IMR-90 (cell line): ENCODE data around the gene RABEP1. TPM values are rescaled to one million over a fixed set of nuclear protein-coding genes. Genes with fewer than 3 reads are reported as not detected.

Experiments
- ATAC-seq: fragments of 200-7000 bp; cut with Tn5 transposase; 2 replicates; pipeline ENCODE4 v1.9.1; 2020; ENCODE audit warnings: low read depth, mild to moderate bottlenecking, moderate library complexity
- BruUV-seq: library from RNA; stranded (reverse); fragments of 400-500 nt; replicated peaks from 2 replicates; lab custom pipeline; 2021; lab: Mats Ljungman, UMichigan
- CTCF ChIA-PET: fragments of 300-600 bp; formaldehyde crosslinking; extraction: SDS; loops from one replicate; lab custom pipeline; 2021; ENCODE audit warnings: antibody characterized with exemption; lab: Yijun Ruan, JAX
- POLR2A ChIA-PET: fragments of 300-600 bp; sonication (Branson Sonifier 250); formaldehyde crosslinking; loops from one replicate; lab custom pipeline; 2022; ENCODE audit warnings: antibody characterized with exemption; ENCODE audit not compliant: unreplicated experiment; lab: Charles Lee
- DNase-seq: peaks from one replicate; pipeline ENCODE4 v3.0.0; 2013
- H2AFZ ChIP-seq: replicated peaks from 2 replicates; pipeline ENCODE3; 2013; ENCODE audit warnings: low read length, mild to moderate bottlenecking; ENCODE audit not compliant: poor library complexity
- H2AK5ac ChIP-seq: 2 replicates; pipeline ENCODE4 v1.6.1; 2013; ENCODE audit warnings: low read depth, low read length, inconsistent platforms
- H2AK9ac ChIP-seq: replicated peaks from 2 replicates; pipeline ENCODE3; 2013; ENCODE audit warnings: mild to moderate bottlenecking, low read depth, low read length, moderate library complexity; ENCODE audit not compliant: poor library complexity
- H2BK120ac ChIP-seq: 2 replicates; pipeline ENCODE4 v1.6.1; 2013; ENCODE audit warnings: low read depth, low read length, inconsistent platforms
- H2BK15ac ChIP-seq: 3 replicates; pipeline ENCODE4 v1.6.1; 2013; ENCODE audit warnings: low read depth, low read length, inconsistent platforms
- H2BK20ac ChIP-seq: 2 replicates; pipeline ENCODE4 v1.6.1; 2013; ENCODE audit warnings: low read depth, mild to moderate bottlenecking, inconsistent platforms, low read length, moderate library complexity
- H2BK5ac ChIP-seq: 2 replicates; pipeline ENCODE4 v1.6.1; 2013; ENCODE audit warnings: mild to moderate bottlenecking, low read depth, low read length, inconsistent platforms; ENCODE audit not compliant: poor library complexity, severe bottlenecking
- H3K14ac ChIP-seq: replicated peaks from 2 replicates; pipeline ENCODE4 v1.6.1; 2013; ENCODE audit warnings: low read depth, low read length, inconsistent platforms
- H3K18ac ChIP-seq: 2 replicates; pipeline ENCODE4 v1.6.1; 2013; ENCODE audit warnings: low read depth, low read length, control low read depth
- H3K23ac ChIP-seq: 2 replicates; pipeline ENCODE4 v1.6.1; 2013; ENCODE audit warnings: low read depth, low read length, inconsistent platforms
- H3K27ac ChIP-seq: 2 replicates; pipeline ENCODE4 v1.5.1; 2013; ENCODE audit warnings: mild to moderate bottlenecking, control low read depth, low read length; ENCODE audit not compliant: insufficient read depth
- H3K27me3 ChIP-seq: 2 replicates; pipeline ENCODE4 v1.6.1; 2013; ENCODE audit warnings: low read length; ENCODE audit not compliant: control insufficient read depth, insufficient read depth
- H3K36me3 ChIP-seq: 2 replicates; pipeline ENCODE4 v1.6.1; 2013; ENCODE audit warnings: low read length, mixed read lengths; ENCODE audit not compliant: control insufficient read depth, insufficient read depth
- H3K4ac ChIP-seq: 2 replicates; pipeline ENCODE4 v1.6.1; 2013; ENCODE audit warnings: low read depth, low read length, inconsistent platforms
- H3K4me1 ChIP-seq: 2 replicates; pipeline ENCODE4 v1.6.1; 2013; ENCODE audit warnings: low read length, mixed read lengths; ENCODE audit not compliant: control insufficient read depth, insufficient read depth
- H3K4me2 ChIP-seq: 2 replicates; pipeline ENCODE4 v1.6.1; 2013; ENCODE audit warnings: low read depth, mild to moderate bottlenecking, control low read depth, low read length, moderate library complexity
- H3K4me3 ChIP-seq: 2 replicates; pipeline ENCODE4 v1.5.1; 2013; ENCODE audit warnings: low read depth, mild to moderate bottlenecking, control low read depth, low read length, moderate library complexity; ENCODE audit not compliant: insufficient read depth
- H3K56ac ChIP-seq: 2 replicates; pipeline ENCODE4 v1.6.1; 2013; ENCODE audit warnings: low read length, inconsistent platforms; ENCODE audit not compliant: insufficient read depth; ENCODE audit errors: extremely low read depth
- H3K79me1 ChIP-seq, 2 experiments: 2 replicates each; pipeline ENCODE4 v1.6.1; 2013; ENCODE audit warnings: low read length in 2 of 2, inconsistent platforms in 1 of 2, low read depth in 1 of 2
- H3K9ac ChIP-seq: 2 replicates; pipeline ENCODE4 v1.6.1; 2013; ENCODE audit warnings: low read depth, low read length, control low read depth
- H3K9me1 ChIP-seq: 2 replicates; pipeline ENCODE4 v1.6.1; 2013; ENCODE audit warnings: low read length, inconsistent platforms; ENCODE audit not compliant: insufficient read depth
- H3K9me3 ChIP-seq: 2 replicates; pipeline ENCODE4 v1.6.1; 2013; ENCODE audit warnings: low read length; ENCODE audit not compliant: control insufficient read depth, insufficient read depth
- H4K20me1 ChIP-seq: 2 replicates; pipeline ENCODE4 v1.6.1; 2013; ENCODE audit warnings: low read length, inconsistent platforms; ENCODE audit not compliant: insufficient read depth
- H4K5ac ChIP-seq: 2 replicates; pipeline ENCODE4 v1.6.1; 2013; ENCODE audit warnings: mild to moderate bottlenecking, low read depth, low read length, control low read depth
- H4K8ac ChIP-seq, 2 experiments: 2 replicates each; pipeline ENCODE4 v1.6.1; 2013; ENCODE audit warnings: low read depth in 2 of 2, low read length in 2 of 2, control low read depth in 1 of 2, inconsistent platforms in 1 of 2
- H4K91ac ChIP-seq: 2 replicates; pipeline ENCODE4 v1.6.1; 2013; ENCODE audit warnings: low read depth, low read length, inconsistent platforms; ENCODE audit not compliant: insufficient read depth
- BHLHE40 ChIP-seq: fragments of 150-350 bp; IDR thresholded peaks from 2 replicates; pipeline ENCODE4 v1.6.1; 2016; ENCODE audit warnings: mild to moderate bottlenecking, low read depth, low read length
- CEBPB ChIP-seq: IDR thresholded peaks from 2 replicates; pipeline ENCODE4 v1.6.1; 2012; ENCODE audit warnings: low read depth, low read length, improper control_type of control experiment
- MXI1 ChIP-seq: IDR thresholded peaks from 2 replicates; pipeline ENCODE4 v1.6.1; 2012; ENCODE audit warnings: low read depth, mild to moderate bottlenecking, low read length, moderate library complexity, borderline replicate concordance
- POLR2A ChIP-seq: IDR thresholded peaks from 2 replicates; pipeline ENCODE4 v1.6.1; 2012; ENCODE audit warnings: mild to moderate bottlenecking, low read depth, low read length
- WGBS, 2 experiments: methylation state at CpG; one replicate each; pipeline versions ENCODE4 v1.1.5 to v1.1.7; 2013; ENCODE audit warnings: missing lambda C conversion rate in 2 of 2; ENCODE audit not compliant: insufficient read length in 1 of 2; ENCODE audit errors: extremely low coverage in 2 of 2; 5-methylcytosine and 5-hydroxymethylcytosine counted together
- dilution Hi-C: fragments of 300-500 bp; cut with HindIII; formaldehyde crosslinking; loops from one replicate; pipeline ENCODE4 v1.14.3; 2018; ENCODE audit warnings: low sequenced_read_pairs; ENCODE audit not compliant: unreplicated experiment
- in situ Hi-C: fragments of 300-500 bp; cut with MboI; formaldehyde crosslinking; loops from 3 replicates; pipeline ENCODE4 v1.14.3; 2019; ENCODE audit warnings: low sequenced_read_pairs, inconsistent platforms, mixed read lengths
- intact Hi-C: fragments of 100-400 bp; cut with micrococcal nuclease; formaldehyde crosslinking; loops from 2 replicates; pipeline ENCODE4 v1.10.0; 2022
- polyA plus RNA-seq, 3 experiments: library from polyadenylated mRNA; depleted of rRNA; stranded (reverse); fragments of >200 nt; gene quantifications; 2 replicates each; pipeline ENCODE4 v1.2.3, GENCODE V29; 2012; ENCODE audit warnings: low replicate concordance in 1 of 3
- total RNA-seq: library from RNA; depleted of rRNA; stranded (reverse); fragments of >200 nt; gene quantifications from 2 replicates; pipeline ENCODE4 v1.2.3, GENCODE V29; 2012
- TF ChIP-seq, protein P1 (sequence below): fragments of 150-350 bp; IDR thresholded peaks from 2 replicates; pipeline ENCODE4 v1.6.1; 2016; ENCODE audit warnings: low read depth, mild to moderate bottlenecking, low read length, moderate library complexity, borderline replicate concordance
- TF ChIP-seq, protein P2 (sequence below): fragments of 150-350 bp; IDR thresholded peaks from 2 replicates; pipeline ENCODE4 v1.6.1; 2017; ENCODE audit warnings: mild to moderate bottlenecking, antibody characterized with exemption, low read length, low read depth

RABEP1 gene
- total and polyA plus RNA-seq, 2 of the 4 experiments (the other 2 are of a cell fraction), result 15.3 to 38.2 TPM

GRCh38 chr17:5254414-5254813 is 27.7 kb upstream of the RABEP1 start:
- Histone ChIP-seq H2BK20ac (no peak overlapping the region), H3K9me1 (no peaks in the 10 kb centered on the region), H3K56ac (no peak overlapping the region), H2BK5ac (no peak overlapping the region), H4K91ac (no peak overlapping the region), H3K18ac (no peak overlapping the region), H2AFZ (no peak overlapping the region), H3K9ac (no peak overlapping the region), H3K4me3 (no peak overlapping the region), H3K14ac (no peak overlapping the region), H4K5ac (no peak overlapping the region), H3K27me3 (peaks cover 2% of the 10 kb centered on the region; the same call in 1 of the 2 replicates), H3K9me3 (no peaks in the 10 kb centered on the region), H3K36me3 (no peaks in the 10 kb centered on the region), H2AK5ac (no peak overlapping the region), H3K79me1 (no peaks in the 10 kb centered on the region), H3K4me2 (no peak overlapping the region), H2BK15ac (no peak overlapping the region), H4K8ac (no peak overlapping the region), H4K20me1 (no peaks in the 10 kb centered on the region), H3K4me1 (no peaks in the 10 kb centered on the region), H2AK9ac (no peak overlapping the region), H3K23ac (no peak overlapping the region), H2BK120ac (no peak overlapping the region), H3K4ac (no peak overlapping the region), H3K27ac (no peak overlapping the region)
- dilution Hi-C loops, result no loop called here
- ChIA-PET POLR2A (no interaction called here), CTCF (no interaction called here)
- ATAC-seq (no peak), DNase-seq (no peak)
- TF ChIP-seq MXI1 (no peak), BHLHE40 (no peak), POLR2A (no peak), CEBPB (no peak)
- TF ChIP-seq, protein P1, sequence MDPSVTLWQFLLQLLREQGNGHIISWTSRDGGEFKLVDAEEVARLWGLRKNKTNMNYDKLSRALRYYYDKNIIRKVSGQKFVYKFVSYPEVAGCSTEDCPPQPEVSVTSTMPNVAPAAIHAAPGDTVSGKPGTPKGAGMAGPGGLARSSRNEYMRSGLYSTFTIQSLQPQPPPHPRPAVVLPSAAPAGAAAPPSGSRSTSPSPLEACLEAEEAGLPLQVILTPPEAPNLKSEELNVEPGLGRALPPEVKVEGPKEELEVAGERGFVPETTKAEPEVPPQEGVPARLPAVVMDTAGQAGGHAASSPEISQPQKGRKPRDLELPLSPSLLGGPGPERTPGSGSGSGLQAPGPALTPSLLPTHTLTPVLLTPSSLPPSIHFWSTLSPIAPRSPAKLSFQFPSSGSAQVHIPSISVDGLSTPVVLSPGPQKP, result no peak
- TF ChIP-seq, protein P2, sequence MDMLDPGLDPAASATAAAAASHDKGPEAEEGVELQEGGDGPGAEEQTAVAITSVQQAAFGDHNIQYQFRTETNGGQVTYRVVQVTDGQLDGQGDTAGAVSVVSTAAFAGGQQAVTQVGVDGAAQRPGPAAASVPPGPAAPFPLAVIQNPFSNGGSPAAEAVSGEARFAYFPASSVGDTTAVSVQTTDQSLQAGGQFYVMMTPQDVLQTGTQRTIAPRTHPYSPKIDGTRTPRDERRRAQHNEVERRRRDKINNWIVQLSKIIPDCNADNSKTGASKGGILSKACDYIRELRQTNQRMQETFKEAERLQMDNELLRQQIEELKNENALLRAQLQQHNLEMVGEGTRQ, result no peak
- BruUV-seq, result no TSS peak
- in situ Hi-C loops, result no loop called here
- 91% methylated on average over 4 of the region's 7 CpGs; no CpG with 5 or more reads in 1 of the 2 experiments for WGBS, 2 experiments
- intact Hi-C loops, result no loop called here
